ENCODE data around the gene PEX14. TPM values are rescaled to one million over a fixed set of nuclear protein-coding genes. Genes with fewer than 3 reads are reported as not detected.

Gene PEX14
- total and polyA plus RNA-seq, 2 experiments from 2014 or later: 10.0 to 20.9 TPM

GRCh38 chr1:10632691-10633090 lies 157.9 kb downstream of the PEX14 start:
- Histone ChIP-seq H3K9me2 (replicated peaks; ENCODE audit: insufficient read depth) (no peaks in the 10 kb centered on the region), H3K27ac (no peak overlapping the region), H3K9me3 (ENCODE audit: low read depth) (no peaks in the 10 kb centered on the region), H3K4me1 (ENCODE audit: insufficient read depth) (peaks cover 9% of the 10 kb centered on the region), H3K36me3 (replicated peaks; ENCODE audit: insufficient read depth, low read depth) (no peaks in the 10 kb centered on the region), H4K20me1 (ENCODE audit: insufficient read depth, poor library complexity, severe bottlenecking) (no peaks in the 10 kb centered on the region), H3K79me2 (no peaks in the 10 kb centered on the region), H3K27me3 (no peaks in the 10 kb centered on the region), H3K4me3 (no peak overlapping the region), H3K4me2 (no peak overlapping the region), H2AFZ (no peak overlapping the region)
- TF ChIP-seq CTCF (IDR thresholded peaks at IDR 0.05; ENCODE audit: poor library complexity): no peak
- TF ChIP-seq EZH2phosphoT487 (IDR thresholded peaks at IDR 0.05; ENCODE audit: low read depth, severe bottlenecking, unreplicated experiment): no peak
- TF ChIP-seq EZH2 (IDR thresholded peaks at IDR 0.05; ENCODE audit: borderline replicate concordance): no peak
- WGBS (ENCODE audit: low lambda C conversion rate, missing lambda C conversion rate): 85% methylated on average over 14 of the region's 14 CpGs
- no peak for DNase-seq (ENCODE audit: low spot score)

- no peaks in the 10 kb centered on the region for H4K20me1 ChIP-seq (ENCODE audit: insufficient read depth, poor library complexity, severe bottlenecking)
- WGBS (ENCODE audit: low lambda C conversion rate, missing lambda C conversion rate): 97% methylated on average over 10 of the region's 10 CpGs
- no peaks in the 10 kb centered on the region for H3K79me2 ChIP-seq
- TF ChIP-seq EZH2 (IDR thresholded peaks at IDR 0.05; ENCODE audit: borderline replicate concordance): no peak
- no peak for TF ChIP-seq EZH2phosphoT487 (IDR thresholded peaks at IDR 0.05; ENCODE audit: low read depth, severe bottlenecking, unreplicated experiment)
- DNase-seq (ENCODE audit: low spot score): no peak
- H3K9me3 ChIP-seq (ENCODE audit: low read depth): no peaks in the 10 kb centered on the region
- no peaks in the 10 kb centered on the region for H3K36me3 ChIP-seq (replicated peaks; ENCODE audit: insufficient read depth, low read depth)
- peaks cover 13% of the 10 kb centered on the region for H3K4me1 ChIP-seq (ENCODE audit: insufficient read depth)
- H3K4me2 ChIP-seq: no peak overlapping the region
- H3K9me2 ChIP-seq (replicated peaks; ENCODE audit: insufficient read depth): no peaks in the 10 kb centered on the region
- no peak overlapping the region for H3K27ac ChIP-seq
- no peak overlapping the region for H2AFZ ChIP-seq
- H3K27me3 ChIP-seq: peaks cover 6% of the 10 kb centered on the region
- no peak overlapping the region for H3K4me3 ChIP-seq
Observed at GRCh38 chr1:10633416-10633815, 158.7 kb downstream of the PEX14 start.

GRCh38 chr1:10634075-10634427 lies 159.3 kb downstream of the PEX14 start:
- Histone ChIP-seq H3K9me3 (ENCODE audit: low read depth) (no peaks in the 10 kb centered on the region), H2AFZ (no peak overlapping the region), H3K4me2 (no peak overlapping the region), H4K20me1 (ENCODE audit: insufficient read depth, poor library complexity, severe bottlenecking) (no peaks in the 10 kb centered on the region), H3K4me3 (no peak overlapping the region), H3K79me2 (no peaks in the 10 kb centered on the region), H3K27ac (no peak overlapping the region), H3K9me2 (replicated peaks; ENCODE audit: insufficient read depth) (no peaks in the 10 kb centered on the region), H3K27me3 (peaks cover 8% of the 10 kb centered on the region), H3K4me1 (ENCODE audit: insufficient read depth) (peaks cover 14% of the 10 kb centered on the region), H3K36me3 (replicated peaks; ENCODE audit: insufficient read depth, low read depth) (no peaks in the 10 kb centered on the region)
- TF ChIP-seq CTCF (IDR thresholded peaks at IDR 0.05; ENCODE audit: poor library complexity) (no peak), EZH2 (IDR thresholded peaks at IDR 0.05; ENCODE audit: borderline replicate concordance) (no peak), EZH2phosphoT487 (IDR thresholded peaks at IDR 0.05; ENCODE audit: low read depth, severe bottlenecking, unreplicated experiment) (no peak)
- 96% methylated on average over 8 of the region's 8 CpGs for WGBS (ENCODE audit: low lambda C conversion rate, missing lambda C conversion rate)
- DNase-seq (ENCODE audit: low spot score): no peak

GRCh38 chr1:10634428-10635084 lies 159.8 kb downstream of the PEX14 start:
- Histone ChIP-seq H3K4me3 (no peak overlapping the region), H4K20me1 (ENCODE audit: insufficient read depth, poor library complexity, severe bottlenecking) (no peaks in the 10 kb centered on the region), H3K27ac (no peak overlapping the region), H3K9me3 (ENCODE audit: low read depth) (no peaks in the 10 kb centered on the region), H3K79me2 (no peaks in the 10 kb centered on the region), H3K4me2 (no peak overlapping the region), H3K36me3 (replicated peaks; ENCODE audit: insufficient read depth, low read depth) (no peaks in the 10 kb centered on the region), H2AFZ (no peak overlapping the region), H3K27me3 (peaks cover 11% of the 10 kb centered on the region), H3K9me2 (replicated peaks; ENCODE audit: insufficient read depth) (no peaks in the 10 kb centered on the region), H3K4me1 (ENCODE audit: insufficient read depth) (peaks cover 14% of the 10 kb centered on the region)
- 88% methylated on average over 18 of the region's 23 CpGs for WGBS (ENCODE audit: low lambda C conversion rate, missing lambda C conversion rate)
- TF ChIP-seq EZH2phosphoT487 (IDR thresholded peaks at IDR 0.05; ENCODE audit: low read depth, severe bottlenecking, unreplicated experiment) (no peak), EZH2 (IDR thresholded peaks at IDR 0.05; ENCODE audit: borderline replicate concordance) (no peak), CTCF (IDR thresholded peaks at IDR 0.05; ENCODE audit: poor library complexity) (no peak)
- DNase-seq (ENCODE audit: low spot score): no peak

Measured in hepatocyte (in vitro differentiated cells).